CD4-positive, alpha-beta T cell treated with Interleukin-6 at 100 ng/mL for 8 hours (primary cell): ENCODE data around the gene CHD8.
A peak's percentile ranks its signal among the peaks of the same experiment; 100 is the strongest.

Experiments
- DNase-seq: peaks from one replicate; pipeline ENCODE4 v3.0.0-alpha.2; 2020; ENCODE audit warnings: mixed read lengths, low spot score

Gene CHD8

DNA sequence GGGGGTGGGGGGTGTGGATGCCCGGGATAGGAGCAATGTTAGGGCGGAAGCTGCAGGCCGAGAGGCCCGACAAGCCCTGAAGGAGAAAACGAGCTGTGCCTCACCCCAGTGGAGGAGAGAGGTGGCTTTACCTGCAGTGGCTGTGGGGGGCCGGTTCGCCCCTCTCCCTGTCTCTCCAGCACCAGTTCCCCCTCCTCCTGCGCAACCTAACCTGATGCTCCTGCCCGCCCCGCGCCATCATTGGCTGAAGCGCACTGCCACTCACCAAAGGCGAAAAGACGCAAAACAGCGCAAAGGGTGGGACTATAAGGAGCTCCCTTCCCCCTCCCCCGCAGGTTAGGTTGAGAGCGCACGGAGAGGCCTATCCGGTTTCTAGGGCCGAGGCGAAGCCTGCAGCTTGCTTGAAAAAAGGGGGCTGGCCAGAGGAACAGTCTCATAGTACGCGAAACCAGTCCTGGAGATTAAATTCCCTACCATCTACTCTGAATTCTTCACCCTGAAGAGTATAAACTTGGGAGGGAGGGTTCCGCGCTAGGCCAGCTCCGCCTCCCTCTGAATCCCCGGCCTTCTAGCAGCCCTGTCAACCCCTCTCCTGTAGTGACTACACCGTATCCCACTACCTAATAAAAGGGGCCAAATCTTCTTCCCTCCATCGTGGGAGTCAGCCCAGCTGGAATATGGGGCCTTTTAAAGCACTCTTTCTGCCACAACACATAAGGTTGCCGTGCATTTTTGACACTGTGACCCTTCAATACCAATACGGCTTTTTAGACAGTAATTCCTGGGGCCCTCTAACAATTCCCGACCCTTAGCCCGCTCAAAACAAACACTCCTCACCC is 18.6 kb downstream of the CHD8 start:
- peak; percentile 98 for DNase-seq

DNA sequence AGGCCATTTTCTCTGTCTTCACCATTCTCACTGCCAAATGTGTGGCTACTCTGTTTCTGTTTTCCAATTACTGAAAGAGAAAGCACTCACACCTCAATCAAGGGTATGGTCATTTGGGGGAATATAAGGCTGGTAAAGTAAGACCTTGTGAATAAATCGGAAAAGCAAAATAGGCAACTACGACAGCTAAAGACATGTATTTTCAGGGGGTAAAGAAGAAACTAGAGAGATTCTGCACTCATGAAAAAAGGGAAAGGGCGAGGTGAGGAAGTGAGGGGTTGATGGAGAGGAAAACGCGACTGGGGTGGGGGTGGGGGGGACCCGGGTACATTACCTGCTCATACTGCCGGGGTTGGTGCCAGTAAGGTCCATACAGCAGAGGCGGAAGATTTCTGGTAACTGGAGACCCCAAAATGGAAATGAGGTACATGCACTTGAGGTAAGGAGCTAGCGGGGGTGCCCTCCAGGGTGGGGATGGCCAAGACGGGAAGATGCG is 19.3 kb downstream of the CHD8 start:
- no peak for DNase-seq

DNA sequence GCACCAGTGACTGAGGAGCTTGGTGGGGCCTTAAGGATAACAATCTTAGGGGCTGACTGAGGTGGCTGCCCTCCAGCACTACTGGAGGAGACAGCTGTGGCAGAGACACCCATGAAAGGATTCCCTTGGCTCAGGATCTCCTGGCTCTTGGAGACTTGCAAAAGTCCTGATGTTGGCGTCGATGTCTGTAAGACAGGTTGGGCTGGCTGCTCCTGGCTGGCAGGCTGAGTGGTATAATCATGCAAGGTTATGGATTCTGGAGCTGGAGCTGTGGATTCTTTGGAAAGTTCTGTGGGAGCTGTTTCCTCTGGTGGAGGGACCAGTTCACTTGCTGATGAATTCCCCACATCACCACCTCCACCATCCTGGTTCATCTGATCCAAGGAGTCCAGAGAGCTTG is 24.8 kb downstream of the CHD8 start:
- no peak for DNase-seq

DNA sequence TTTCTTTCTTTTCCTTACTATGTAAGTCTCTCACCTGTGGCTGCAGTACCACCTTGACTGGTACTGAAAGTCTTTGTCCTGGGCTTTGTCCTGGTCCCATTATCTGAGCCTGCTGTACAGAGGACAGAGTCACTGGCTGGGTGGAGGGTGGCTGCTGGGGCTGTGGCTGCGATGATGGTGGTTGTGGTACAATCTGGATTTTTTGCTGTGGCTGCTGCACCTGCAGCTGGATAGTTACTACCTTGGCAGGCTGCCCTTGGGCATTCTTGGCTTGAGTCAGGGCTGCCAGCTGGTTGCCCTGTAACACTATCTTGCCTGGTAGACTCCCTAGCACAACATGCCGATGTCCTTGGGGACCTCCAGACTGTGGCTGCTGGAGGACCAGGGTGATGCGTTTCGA is 27.0 kb downstream of the CHD8 start:
- DNase-seq, result no peak

DNA sequence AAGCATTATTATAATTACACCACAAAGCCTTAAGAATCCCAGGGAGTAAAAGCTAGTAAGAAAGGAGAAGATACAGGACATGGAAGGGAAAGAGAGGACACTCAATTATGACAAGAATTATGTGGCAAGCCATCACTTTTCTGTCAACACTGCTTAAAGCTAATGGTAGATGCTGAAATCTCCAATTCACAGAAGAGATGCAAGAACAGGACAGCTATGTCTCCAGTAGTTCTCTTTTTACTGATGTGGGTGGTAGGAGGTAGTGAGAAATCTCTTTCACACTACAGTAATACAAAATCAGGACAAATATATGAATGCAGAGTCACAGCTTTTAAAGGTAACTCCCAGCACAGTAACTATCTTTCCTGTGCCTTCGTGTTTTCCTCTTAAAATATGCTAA is 29.2 kb downstream of the CHD8 start:
- no peak for DNase-seq

DNA sequence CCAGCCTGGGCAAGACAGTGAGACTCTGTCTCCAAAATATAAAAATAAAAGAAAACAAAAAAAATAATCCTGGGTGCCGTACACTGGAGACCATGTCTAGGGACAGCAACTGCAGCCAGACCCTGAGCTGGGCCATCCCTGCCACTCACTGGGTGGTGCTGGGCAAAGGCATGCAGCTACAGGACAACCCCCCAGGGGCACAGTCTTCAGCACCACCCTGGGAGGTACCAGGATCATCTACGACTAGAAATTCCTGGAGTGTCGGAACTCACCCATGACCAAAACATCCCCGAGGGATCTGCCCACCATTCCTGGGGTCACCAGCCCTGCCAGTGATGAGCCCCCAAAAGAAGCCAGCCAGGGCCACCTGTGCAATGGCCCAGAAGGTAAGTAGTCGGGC is 36.4 kb downstream of the CHD8 start:
- DNase-seq, result no peak

DNA sequence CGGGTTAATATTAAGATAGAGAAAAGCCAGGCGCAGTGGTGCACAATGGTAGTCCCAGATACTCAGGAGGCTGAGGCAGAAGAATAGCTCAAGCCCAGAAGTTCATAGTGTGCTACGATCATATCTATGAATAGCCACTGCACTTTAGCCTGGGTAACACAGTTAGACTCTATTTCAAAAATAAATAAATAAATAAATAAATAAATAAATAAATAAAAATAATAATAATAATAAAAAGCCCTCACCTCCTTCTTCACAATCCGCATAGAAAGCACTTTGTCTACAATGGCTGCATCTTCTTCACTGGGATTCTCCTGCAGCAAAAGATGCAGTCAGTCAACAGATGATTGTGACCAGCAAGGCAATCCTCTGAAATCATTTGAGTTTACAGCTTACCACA is 40.6 kb downstream of the CHD8 start:
- DNase-seq, result no peak

DNA sequence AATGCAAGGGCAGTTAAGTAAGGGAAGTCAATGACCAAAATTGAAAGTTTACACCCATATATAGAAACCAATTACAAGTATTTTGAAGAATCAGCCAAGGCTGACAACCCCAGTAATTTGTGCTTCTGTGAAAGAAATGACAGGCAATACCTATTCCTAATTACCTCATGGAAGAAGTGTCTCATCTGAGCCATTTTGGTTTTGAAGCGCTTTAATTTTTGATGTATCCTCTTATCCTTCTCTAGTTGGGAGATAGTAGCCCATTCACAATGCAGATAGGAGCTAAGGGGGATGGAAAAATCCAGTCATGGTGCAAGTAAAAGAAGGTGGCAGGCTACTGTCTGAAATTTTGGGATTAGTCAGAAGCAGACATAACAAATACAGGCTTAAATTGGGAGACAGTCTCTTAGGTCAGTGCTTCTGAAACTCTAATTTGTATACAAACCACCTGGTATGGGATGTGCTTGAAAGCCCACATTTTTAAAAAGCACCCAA is 41.7 kb downstream of the CHD8 start:
- DNase-seq, result no peak

DNA sequence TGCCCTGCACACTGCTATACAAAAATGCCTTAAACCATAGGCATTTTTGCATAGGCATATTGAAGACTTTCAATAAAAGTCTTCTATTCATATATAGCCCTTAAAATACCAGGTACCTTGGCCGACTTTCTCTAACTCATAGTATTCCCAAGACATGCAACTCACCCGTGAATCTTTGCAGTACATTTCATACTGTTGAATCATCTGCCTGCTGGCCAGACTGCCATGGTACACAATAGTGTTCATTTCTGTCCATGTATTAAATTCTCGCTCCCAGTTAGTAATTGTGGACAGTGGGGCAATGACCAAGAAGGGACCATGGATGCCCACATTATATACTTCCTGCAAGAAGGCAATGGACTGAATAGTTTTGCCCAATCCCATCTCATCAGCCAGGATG is 47.8 kb downstream of the CHD8 start:
- DNase-seq, result no peak

DNA sequence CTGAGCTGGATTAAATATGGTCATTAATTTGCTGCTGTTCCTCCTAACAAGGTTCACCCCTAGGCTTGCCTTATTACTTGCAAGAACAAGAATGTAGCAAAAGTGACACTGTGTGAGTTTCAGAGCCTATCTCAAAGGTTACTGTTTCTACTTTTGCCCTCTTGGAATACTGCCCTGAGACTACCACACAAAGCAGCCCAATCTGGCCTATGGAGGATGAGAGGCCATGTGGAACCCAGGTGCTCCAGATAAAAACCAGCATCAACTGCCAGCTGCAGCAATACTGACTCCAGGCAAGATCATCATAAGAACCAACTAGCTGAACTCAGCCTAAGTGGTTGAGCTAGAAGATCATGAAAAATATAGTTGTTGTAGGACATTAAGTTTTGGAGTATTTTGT is 49.7 kb downstream of the CHD8 start:
- no peak for DNase-seq

DNA sequence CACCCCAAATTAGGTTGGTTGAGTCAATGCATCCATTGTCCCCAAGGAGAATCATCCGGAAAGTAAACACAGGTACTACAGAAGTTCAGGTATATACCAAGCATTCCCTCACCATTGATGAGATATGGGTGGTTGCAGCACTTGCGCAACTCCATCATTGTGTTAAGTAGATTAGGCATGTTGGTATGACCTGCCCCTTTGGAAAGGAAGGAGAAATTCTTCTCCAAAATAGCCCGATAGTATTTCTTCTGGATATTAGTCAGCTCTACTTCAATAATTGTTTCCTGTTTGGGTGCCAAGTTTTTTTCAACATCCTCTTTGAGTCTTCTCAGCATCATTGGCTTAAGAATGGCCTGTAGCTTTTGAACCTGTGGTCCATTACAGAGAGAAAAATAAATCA is 50.8 kb downstream of the CHD8 start:
- DNase-seq, result no peak

DNA sequence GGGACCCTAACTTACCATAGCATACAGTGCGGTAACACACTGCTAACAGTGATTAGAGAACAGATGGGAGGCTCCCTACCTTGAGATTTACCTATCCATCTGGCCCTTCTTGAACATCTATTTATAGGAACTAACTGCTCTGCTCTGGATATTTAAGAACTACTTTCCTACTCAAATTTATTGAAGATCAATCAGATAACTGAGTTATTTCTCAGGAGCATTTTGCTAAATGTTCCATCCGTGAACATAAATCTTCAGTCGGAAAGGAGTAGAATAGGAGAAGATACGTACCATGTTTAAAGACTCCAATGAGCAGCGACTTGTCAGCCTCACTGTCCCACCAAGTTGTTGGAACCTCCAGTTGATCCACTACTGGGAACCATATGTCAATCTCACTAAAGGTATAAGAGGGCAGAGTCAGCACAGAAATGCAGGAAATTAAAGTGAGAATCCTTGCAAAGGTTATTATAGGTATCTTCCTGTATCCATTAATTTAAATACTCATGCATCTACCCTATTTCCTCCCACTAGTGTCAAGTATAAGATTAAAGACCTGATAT is 56.5 kb downstream of the CHD8 start:
- DNase-seq, result no peak

DNA sequence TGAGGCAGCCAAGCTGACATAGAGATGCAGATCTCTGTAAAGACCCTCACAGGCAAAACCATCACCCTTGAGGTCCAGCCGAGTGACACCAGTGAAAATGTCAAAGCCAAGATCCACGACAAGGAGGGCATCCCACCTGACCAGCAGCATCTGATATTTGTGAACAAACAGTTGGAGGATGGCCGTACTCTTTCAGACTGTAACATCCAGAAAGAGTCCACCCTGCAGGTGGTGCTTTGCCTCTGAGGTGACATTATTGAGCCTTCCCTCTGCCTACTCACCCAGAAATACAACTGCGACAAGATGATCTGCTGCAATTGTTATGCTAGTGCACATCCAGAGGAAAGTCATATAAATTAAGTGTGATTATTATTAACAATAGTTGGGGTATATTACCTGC is 57.0 kb downstream of the CHD8 start:
- DNase-seq, result no peak

DNA sequence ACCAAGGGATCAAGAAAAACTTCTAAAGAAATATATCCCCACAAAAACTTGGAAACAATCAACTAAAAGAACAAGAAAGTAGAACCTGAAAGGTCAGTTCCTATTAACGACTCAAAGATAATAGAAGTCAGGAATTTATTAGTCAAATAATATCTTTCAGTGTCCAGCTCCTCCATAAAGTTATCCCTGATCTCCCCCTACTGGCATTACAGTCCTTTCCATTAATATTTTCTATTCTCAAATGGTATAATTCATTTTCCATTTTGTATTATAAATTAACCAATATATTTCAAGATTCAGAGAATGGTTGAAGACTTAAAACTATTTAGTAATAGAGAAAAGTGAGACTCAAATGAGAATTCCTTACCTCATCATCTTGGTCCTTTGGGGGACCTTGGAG is 60.5 kb downstream of the CHD8 start:
- no peak for DNase-seq

DNA sequence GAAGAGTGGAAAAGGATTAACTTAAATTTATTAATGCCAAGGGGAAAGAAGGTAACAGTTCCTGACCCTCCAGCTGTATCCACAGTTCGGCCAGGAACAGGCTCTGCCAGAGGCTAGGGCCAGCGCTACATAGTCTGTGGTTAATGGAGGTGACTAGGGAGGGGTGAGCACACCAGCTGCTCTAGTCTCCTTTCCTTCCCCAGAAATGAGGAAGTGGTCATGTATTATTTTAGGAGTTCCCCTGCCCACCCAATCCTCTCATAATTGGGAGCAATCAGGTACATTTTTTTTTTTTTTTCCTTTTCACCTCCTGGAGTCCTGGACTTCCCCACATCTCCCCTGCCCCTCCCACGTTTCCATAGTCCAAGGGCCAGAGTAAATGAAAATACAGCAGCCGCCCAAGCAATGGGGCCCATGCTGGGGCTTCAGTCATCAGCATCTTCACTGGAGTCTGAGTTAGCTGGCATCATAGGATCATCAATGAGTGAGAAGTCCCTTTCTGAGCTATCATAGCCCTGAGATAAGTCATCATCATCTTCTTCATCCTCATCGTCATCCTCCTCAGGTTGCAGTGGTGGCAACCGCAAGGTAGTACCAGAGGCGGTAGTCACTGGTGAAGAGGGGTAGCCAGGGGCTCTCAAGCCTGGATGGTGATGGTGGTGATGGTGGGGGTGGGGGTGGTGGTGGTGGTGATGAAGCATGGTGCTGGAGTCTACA is 70.6 kb downstream of the CHD8 start:
- DNase-seq, result no peak

DNA sequence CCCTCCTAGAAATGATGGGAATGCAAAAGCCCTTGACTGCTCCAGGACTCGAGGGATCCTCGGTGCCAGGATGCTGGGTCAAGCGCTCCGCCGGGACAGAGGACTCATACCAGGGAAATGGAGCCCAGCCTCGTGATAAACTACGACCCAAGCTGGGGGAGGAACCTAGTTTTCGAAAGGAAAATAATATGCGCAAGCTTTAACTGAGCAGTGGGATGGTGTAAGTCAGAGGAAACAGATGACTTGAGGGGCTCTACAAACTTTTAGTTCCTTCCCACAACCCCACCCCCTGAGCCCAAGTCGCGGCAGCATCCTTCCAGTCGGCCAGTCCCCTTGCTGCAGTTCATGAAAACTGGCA is 71.5 kb downstream of the CHD8 start:
- no peak for DNase-seq

DNA sequence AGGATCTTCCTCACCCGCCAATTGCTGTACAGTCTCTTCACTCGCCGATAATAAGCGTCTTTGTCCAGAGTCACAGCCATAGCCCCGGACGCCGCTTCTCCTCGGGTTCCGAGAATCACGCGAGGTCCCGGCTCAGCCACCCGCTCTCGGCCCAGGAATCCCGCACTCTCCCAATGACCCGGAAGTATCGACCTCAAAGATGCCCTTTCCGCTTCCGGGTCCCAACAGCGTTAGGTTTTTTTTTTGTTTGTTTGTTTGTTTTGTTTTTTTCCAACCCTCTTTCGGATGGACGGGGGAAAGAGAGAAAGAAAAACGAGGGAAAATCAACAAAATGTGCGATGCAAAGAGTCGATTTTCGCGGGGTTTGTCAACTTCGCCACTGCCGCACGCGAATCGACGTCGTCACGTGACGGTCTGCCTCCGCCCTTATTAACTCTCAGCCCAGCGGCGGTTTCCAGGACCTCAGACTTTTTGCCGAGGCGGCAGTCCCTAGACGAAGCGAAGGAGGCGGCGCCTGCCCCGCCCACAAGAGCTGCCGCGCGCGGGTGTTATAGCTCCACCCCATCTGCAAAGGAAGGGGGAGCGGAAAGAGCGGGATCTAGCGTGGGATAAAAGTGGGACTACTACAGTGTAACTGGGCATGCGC is 72.0 kb downstream of the CHD8 start, which contains the start of gene SUPT16H:
TSS of gene SUPT16H (minus strand) at position 172 of the 646 bp plus-strand sequence. CDS start at position 80, 92 bp downstream.
- peak; percentile 91 for DNase-seq

DNA sequence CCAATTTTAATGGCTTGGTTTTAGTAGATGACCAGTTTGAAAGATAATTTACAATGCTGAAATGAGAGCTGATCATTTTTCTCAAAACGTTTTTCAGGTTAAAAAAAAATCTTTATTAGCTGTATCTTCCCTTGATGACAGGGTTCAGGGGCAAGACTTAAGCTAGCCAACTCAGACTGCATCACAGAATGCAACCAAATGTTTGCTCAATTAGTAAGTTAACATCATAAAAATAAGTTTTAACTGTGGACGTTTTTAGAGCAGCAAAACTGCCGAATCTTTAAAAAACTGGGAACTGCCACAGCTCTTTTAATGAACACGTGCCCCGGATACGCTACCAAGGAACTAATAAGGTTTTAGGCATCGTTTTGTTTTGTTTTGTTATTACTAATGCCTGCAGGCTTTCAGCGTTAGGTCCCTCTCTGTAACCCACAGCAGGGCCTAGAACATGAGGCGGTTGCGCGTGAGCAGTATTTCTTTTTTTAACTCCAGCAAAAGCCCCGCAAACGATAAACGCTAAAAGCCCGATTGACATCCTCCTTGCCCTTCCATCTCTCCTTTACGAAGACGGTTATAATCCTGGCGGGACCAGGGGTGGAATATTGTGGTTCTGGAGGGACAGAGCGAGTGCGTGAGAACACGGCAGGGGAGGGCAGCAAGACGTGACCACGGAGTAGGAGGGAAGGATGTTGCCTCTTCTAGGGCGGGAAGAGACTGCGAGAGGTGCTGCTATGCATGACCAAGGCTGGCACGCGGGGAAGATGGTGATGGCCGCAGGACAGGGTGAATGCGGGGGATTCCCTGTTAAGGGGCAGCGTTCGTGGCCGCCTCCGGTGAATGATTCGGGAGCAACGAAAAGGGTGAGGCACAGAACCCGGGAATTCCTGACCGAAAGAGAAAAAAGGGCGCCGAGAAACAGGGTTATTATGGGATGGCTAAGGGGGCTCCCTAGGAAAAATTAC is 72.8 kb downstream of the CHD8 start:
- peak; percentile 8 for DNase-seq

DNA sequence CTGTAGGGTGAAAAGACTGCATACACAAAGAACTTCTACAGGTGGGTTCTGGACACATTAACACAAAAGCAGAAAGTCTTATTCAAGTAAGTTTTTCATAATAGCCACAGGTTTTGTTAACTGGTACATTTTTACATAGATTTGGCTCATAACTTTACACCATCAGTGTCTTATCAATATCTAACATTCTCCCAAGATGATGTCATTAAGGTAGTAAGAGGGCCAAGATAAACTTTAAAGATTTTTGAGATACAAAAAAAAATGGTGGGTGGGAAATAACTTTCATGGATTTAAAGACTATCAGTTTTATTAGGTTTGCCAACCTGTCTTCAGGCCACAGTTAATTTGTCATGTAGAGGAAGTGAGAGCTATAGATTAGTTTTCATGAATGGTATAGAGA is 73.8 kb downstream of the CHD8 start:
- DNase-seq, result no peak

DNA sequence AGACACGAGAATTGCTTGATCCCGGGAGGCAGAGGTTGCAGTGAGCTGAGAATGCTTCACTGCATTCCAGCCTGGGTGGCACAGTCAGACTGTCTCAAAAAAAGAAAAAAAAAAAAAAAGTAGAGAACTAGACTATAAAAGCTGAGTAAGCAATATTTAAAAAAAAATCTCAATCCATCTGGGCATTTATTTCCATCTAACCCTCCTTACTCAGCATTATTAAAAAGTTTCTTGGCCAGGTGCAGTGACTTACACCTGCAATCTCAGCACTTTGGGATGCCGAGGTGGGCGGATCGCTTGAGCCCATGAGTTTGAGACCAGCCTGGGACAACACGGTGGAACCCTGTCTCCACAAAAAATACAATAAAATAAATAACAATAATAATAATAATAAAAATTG is 76.6 kb downstream of the CHD8 start:
- no peak for DNase-seq

DNA sequence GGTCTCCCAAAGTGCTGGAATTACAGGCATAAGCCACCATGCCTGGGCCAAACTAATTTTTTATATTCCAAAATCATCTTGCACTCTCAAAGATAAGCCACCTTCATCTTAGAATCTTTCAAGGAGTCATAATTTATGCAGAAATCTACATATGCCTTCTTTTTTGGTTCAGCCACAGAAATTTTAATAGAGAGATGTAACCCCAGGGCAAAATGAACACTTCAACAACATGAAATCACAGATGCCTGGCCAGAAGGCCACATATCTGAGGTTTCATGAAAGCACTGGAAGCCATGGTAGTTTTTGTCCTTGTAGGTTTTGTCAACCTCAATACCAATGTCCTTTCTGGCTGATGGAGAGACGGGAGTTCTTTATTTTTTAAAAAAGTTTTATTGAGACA is 81.9 kb downstream of the CHD8 start:
- no peak for DNase-seq
